Measurements from ENCODE around the gene SYT17. TPM values are rescaled to one million over a fixed set of nuclear protein-coding genes. Genes with fewer than 3 reads are reported as not detected.

The SYT17 gene
- total RNA-seq, 1 experiment from 2014 or later, result 4.2 TPM

GRCh38 chr16:19179546-19180490, 11.8 kb downstream of the SYT17 start:
- ChIA-PET POLR2A (no interaction called here), CTCF (interaction anchor here (0.6 to 1.3 kb wide), 5 partner anchors 11 to 1954 kb away, joined by 3 to 9 read pairs (median 3); partner anchors contain the start of gene SYT17)
- H3K9me3 Mint-ChIP-seq (ENCODE audit: unreplicated experiment), result no peaks in the 10 kb centered on the region
- peak; percentile 61 to 72 for TF ChIP-seq CTCF (IDR thresholded peaks at IDR 0.05; ENCODE audit: insufficient read depth in 1 of 2, low read depth in 1 of 2, low read length in 1 of 2, severe bottlenecking in 1 of 2, unreplicated experiment in 1 of 2)
- H3K4me1 Mint-ChIP-seq (ENCODE audit: low read depth, unreplicated experiment), result no peaks in the 10 kb centered on the region
- H3K36me3 Mint-ChIP-seq (ENCODE audit: insufficient read depth, unreplicated experiment), result no peaks in the 10 kb centered on the region
- no TSS peak for BruUV-seq (replicated peaks)
- Histone ChIP-seq H3K36me3 (ENCODE audit: control insufficient read depth, insufficient read depth, low read length) (peaks cover 2% of the 10 kb centered on the region; the same call in 1 of the 2 replicates), H3K27me3 (replicated peaks; ENCODE audit: control insufficient read depth, insufficient read depth, low read length) (no peaks in the 10 kb centered on the region), H3K4me1 (no peaks in the 10 kb centered on the region), H3K4me3 (ENCODE audit: low read depth, low read length) (no peak overlapping the region), H3K9me3 (no peaks in the 10 kb centered on the region)
- DNase-seq, result peak; percentile 51 to 66
- H3K27ac Mint-ChIP-seq (ENCODE audit: unreplicated experiment), result no peak overlapping the region
- H3K27me3 Mint-ChIP-seq (ENCODE audit: insufficient read depth, unreplicated experiment), result no peaks in the 10 kb centered on the region
- intact Hi-C loops (cut with micrococcal nuclease; ENCODE audit: unreplicated experiment), result loop anchor here (1.0 kb wide), 1 partner anchor 94 kb away; no protein-coding TSS in a partner anchor
- no peak overlapping the region for H3K4me3 Mint-ChIP-seq (ENCODE audit: unreplicated experiment)

GRCh38 chr16:19180741-19181140, 12.7 kb downstream of the SYT17 start:
- Mint-ChIP-seq H3K4me1 (ENCODE audit: low read depth, unreplicated experiment) (no peaks in the 10 kb centered on the region), H3K27me3 (ENCODE audit: insufficient read depth, unreplicated experiment) (no peaks in the 10 kb centered on the region), H3K36me3 (ENCODE audit: insufficient read depth, unreplicated experiment) (no peaks in the 10 kb centered on the region), H3K9me3 (ENCODE audit: unreplicated experiment) (no peaks in the 10 kb centered on the region), H3K4me3 (ENCODE audit: unreplicated experiment) (no peak overlapping the region), H3K27ac (ENCODE audit: unreplicated experiment) (no peak overlapping the region)
- H3K27me3 ChIP-seq (replicated peaks; ENCODE audit: control insufficient read depth, insufficient read depth, low read length), result no peaks in the 10 kb centered on the region
- intact Hi-C loops (cut with micrococcal nuclease; ENCODE audit: unreplicated experiment), result loop anchor here (1.0 kb wide), 1 partner anchor 94 kb away; no protein-coding TSS in a partner anchor
- no TSS peak for BruUV-seq (replicated peaks)
- H3K36me3 ChIP-seq (ENCODE audit: control insufficient read depth, insufficient read depth, low read length), result peaks cover 2% of the 10 kb centered on the region; the same call in 1 of the 2 replicates
- H3K9me3 ChIP-seq, result no peaks in the 10 kb centered on the region
- POLR2A ChIA-PET, result no interaction called here
- no peak for TF ChIP-seq CTCF (IDR thresholded peaks at IDR 0.05; ENCODE audit: insufficient read depth in 1 of 2, low read depth in 1 of 2, low read length in 1 of 2, severe bottlenecking in 1 of 2, unreplicated experiment in 1 of 2)
- no peak overlapping the region for H3K4me3 ChIP-seq (ENCODE audit: low read depth, low read length)
- no peaks in the 10 kb centered on the region for H3K4me1 ChIP-seq
- no peak for DNase-seq
- CTCF ChIA-PET, result no interaction called here

- CTCF ChIA-PET, result no interaction called here
- POLR2A ChIA-PET, result no interaction called here
- intact Hi-C loops (cut with micrococcal nuclease; ENCODE audit: unreplicated experiment), result no loop called here
Measured at GRCh38 chr16:19182481-19182880, 14.4 kb downstream of the SYT17 start.

More at GRCh38 chr16:19182481-19182880, 14.4 kb downstream of the SYT17 start:
- no peak overlapping the region for H3K4me3 ChIP-seq (ENCODE audit: low read depth, low read length)
- no peaks in the 10 kb centered on the region for H3K27me3 ChIP-seq (replicated peaks; ENCODE audit: control insufficient read depth, insufficient read depth, low read length)
- Mint-ChIP-seq H3K9me3 (ENCODE audit: unreplicated experiment) (no peaks in the 10 kb centered on the region), H3K4me3 (ENCODE audit: unreplicated experiment) (no peak overlapping the region), H3K27ac (ENCODE audit: unreplicated experiment) (no peak overlapping the region), H3K4me1 (ENCODE audit: low read depth, unreplicated experiment) (no peaks in the 10 kb centered on the region), H3K27me3 (ENCODE audit: insufficient read depth, unreplicated experiment) (no peaks in the 10 kb centered on the region), H3K36me3 (ENCODE audit: insufficient read depth, unreplicated experiment) (no peaks in the 10 kb centered on the region)
- H3K9me3 ChIP-seq, result no peaks in the 10 kb centered on the region
- no peak for TF ChIP-seq CTCF (IDR thresholded peaks at IDR 0.05; ENCODE audit: insufficient read depth in 1 of 2, low read depth in 1 of 2, low read length in 1 of 2, severe bottlenecking in 1 of 2, unreplicated experiment in 1 of 2)
- no peaks in the 10 kb centered on the region for H3K4me1 ChIP-seq
- DNase-seq, result no peak
- no TSS peak for BruUV-seq (replicated peaks)
- peaks cover 2% of the 10 kb centered on the region; the same call in 1 of the 2 replicates for H3K36me3 ChIP-seq (ENCODE audit: control insufficient read depth, insufficient read depth, low read length)
